ENCODE results near the gene ICE1. TPM values are rescaled to one million over a fixed set of nuclear protein-coding genes. Genes with fewer than 3 reads are reported as not detected.
"Not testable (repeated sequence)": the region's sequence is repeated elsewhere in the genome, so short reads cannot be mapped to it uniquely, and the experiment has no call there.

Gene ICE1
- total and polyA plus RNA-seq, 4 donors, result 16.5 to 35.7 (median 28.9) TPM

DNA sequence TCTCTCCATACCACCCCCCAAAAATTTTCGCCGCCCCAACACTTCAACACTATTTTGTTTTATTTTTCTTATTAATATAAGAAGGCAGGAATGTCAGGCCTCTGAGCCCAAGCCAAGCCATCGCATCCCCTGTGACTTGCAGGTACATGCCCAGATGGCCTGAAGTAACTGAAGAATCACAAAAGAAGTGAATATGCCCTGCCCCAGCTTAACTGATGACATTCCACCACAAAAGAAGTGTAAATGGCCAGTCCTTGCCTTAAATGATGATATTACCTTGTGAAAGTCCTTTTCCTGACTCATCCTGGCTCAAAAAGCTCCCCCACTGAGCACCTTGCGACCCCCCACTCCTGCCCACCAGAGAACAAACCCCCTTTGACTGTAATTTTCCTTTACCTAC lies 98.1 kb downstream of the ICE1 start:
- H3K27me3 ChIP-seq (ENCODE audit: control insufficient read depth, insufficient read depth, low read length); H3K9me3 ChIP-seq (ENCODE audit: control insufficient read depth, insufficient read depth, low read length); H3K27ac ChIP-seq (ENCODE audit: low read depth, low read length); H3K4me1 ChIP-seq (ENCODE audit: control insufficient read depth, insufficient read depth, low read length); H3K36me3 ChIP-seq (ENCODE audit: control insufficient read depth, insufficient read depth, low read length); H3K4me3 ChIP-seq (ENCODE audit: low read depth, low read length); DNase-seq (ENCODE audit: low read depth in 4 of 6, low spot score in 6 of 6): not testable (repeated sequence)
- WGBS (ENCODE audit: insufficient coverage), result no CpG with 5 or more reads among the region's 4 CpGs

DNA sequence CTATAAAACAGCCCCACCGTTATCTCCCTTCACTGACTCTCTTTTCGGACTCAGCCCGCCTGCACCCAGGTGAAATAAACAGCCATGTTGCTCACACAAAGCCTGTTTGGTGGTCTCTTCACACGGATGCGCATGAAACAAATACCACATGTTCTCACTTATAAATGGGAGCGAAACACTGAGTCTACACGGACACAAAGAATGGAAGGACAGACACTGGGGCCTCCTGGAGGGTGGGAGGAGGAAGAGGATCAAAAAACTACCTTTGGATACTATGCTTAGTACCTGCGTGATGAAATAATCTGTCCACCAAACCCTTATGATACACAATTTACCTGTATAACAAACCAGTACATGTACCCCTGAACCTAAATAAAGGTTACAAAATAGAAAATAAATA lies 98.6 kb downstream of the ICE1 start:
- no peaks in the 10 kb centered on the region for H3K4me1 ChIP-seq (ENCODE audit: control insufficient read depth, insufficient read depth, low read length)
- DNase-seq (ENCODE audit: low read depth in 4 of 6, low spot score in 6 of 6), result no peak
- no peak overlapping the region for H3K27ac ChIP-seq (ENCODE audit: low read depth, low read length)
- no peaks in the 10 kb centered on the region for H3K36me3 ChIP-seq (ENCODE audit: control insufficient read depth, insufficient read depth, low read length)
- no CpG with 5 or more reads among the region's 8 CpGs for WGBS (ENCODE audit: insufficient coverage)
- no peaks in the 10 kb centered on the region for H3K27me3 ChIP-seq (ENCODE audit: control insufficient read depth, insufficient read depth, low read length)
- H3K4me3 ChIP-seq (ENCODE audit: low read depth, low read length), result no peak overlapping the region
- H3K9me3 ChIP-seq (ENCODE audit: control insufficient read depth, insufficient read depth, low read length), result no peaks in the 10 kb centered on the region

GRCh38 chr5:5521478-5521877 lies 99.0 kb downstream of the ICE1 start:
- H3K27ac ChIP-seq (ENCODE audit: low read depth, low read length), result no peak overlapping the region
- no peak for DNase-seq (ENCODE audit: low read depth in 4 of 6, low spot score in 6 of 6)
- no CpG with 5 or more reads among the region's 2 CpGs for WGBS (ENCODE audit: insufficient coverage)
- H3K4me3 ChIP-seq (ENCODE audit: low read depth, low read length), result no peak overlapping the region
- no peaks in the 10 kb centered on the region for H3K27me3 ChIP-seq (ENCODE audit: control insufficient read depth, insufficient read depth, low read length)
- no peaks in the 10 kb centered on the region for H3K4me1 ChIP-seq (ENCODE audit: control insufficient read depth, insufficient read depth, low read length)
- no peaks in the 10 kb centered on the region for H3K36me3 ChIP-seq (ENCODE audit: control insufficient read depth, insufficient read depth, low read length)
- no peaks in the 10 kb centered on the region for H3K9me3 ChIP-seq (ENCODE audit: control insufficient read depth, insufficient read depth, low read length)

DNA sequence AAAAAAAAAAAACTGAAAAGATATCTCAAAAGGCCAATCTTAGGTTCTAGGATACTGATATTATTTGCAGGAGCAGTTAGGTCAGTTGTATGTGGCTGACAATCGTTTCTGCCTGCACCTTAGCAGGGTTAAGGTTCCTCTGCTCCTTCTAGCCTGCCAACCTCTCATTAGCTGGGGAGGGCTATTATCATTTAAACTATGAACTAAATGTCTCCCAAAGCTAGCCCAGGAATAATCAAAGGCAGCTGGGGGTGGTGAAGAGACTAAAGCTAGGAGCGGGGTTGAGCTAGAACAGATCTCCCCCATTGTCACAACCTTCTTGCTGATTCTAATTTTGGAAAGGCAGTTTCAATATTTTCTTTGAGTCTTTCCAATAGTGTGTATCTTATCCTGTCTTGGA lies 99.9 kb downstream of the ICE1 start:
- Histone ChIP-seq H3K27me3 (ENCODE audit: control insufficient read depth, insufficient read depth, low read length) (no peaks in the 10 kb centered on the region), H3K4me3 (ENCODE audit: low read depth, low read length) (no peak overlapping the region), H3K27ac (ENCODE audit: low read depth, low read length) (no peak overlapping the region), H3K9me3 (ENCODE audit: control insufficient read depth, insufficient read depth, low read length) (no peaks in the 10 kb centered on the region), H3K36me3 (ENCODE audit: control insufficient read depth, insufficient read depth, low read length) (no peaks in the 10 kb centered on the region), H3K4me1 (ENCODE audit: control insufficient read depth, insufficient read depth, low read length) (no peaks in the 10 kb centered on the region)
- WGBS (ENCODE audit: insufficient coverage), result no CpG with 5 or more reads among the region's 2 CpGs
- no peak for DNase-seq (ENCODE audit: low read depth in 4 of 6, low spot score in 6 of 6)

DNA sequence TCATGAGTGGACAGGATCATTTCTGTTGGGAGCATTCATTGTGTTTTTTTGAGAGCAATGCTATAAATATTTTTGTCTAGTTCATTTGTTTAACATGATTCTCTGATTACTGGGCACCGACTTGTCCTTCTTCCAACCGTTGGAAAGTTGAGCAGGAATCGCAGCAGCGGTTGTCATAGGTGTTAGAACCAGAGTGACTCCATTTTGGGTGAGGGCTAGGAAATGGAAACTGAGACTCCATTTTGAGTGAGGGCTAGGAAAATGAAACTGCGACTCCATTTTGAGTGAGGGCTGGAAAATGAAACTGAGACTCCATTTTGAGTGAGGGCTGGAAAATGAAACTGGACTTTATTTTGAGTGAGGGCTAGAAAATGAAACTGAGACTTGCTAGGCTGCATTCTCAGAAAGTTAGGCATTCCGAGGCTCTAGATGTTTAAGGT lies 100.6 kb downstream of the ICE1 start:
- H3K9me3 ChIP-seq (ENCODE audit: control insufficient read depth, insufficient read depth, low read length), result no peaks in the 10 kb centered on the region
- H3K36me3 ChIP-seq (ENCODE audit: control insufficient read depth, insufficient read depth, low read length), result no peaks in the 10 kb centered on the region
- no peaks in the 10 kb centered on the region for H3K27me3 ChIP-seq (ENCODE audit: control insufficient read depth, insufficient read depth, low read length)
- no peak overlapping the region for H3K4me3 ChIP-seq (ENCODE audit: low read depth, low read length)
- DNase-seq (ENCODE audit: low read depth in 4 of 6, low spot score in 6 of 6), result no peak
- no peak overlapping the region for H3K27ac ChIP-seq (ENCODE audit: low read depth, low read length)
- no peaks in the 10 kb centered on the region for H3K4me1 ChIP-seq (ENCODE audit: control insufficient read depth, insufficient read depth, low read length)
- WGBS (ENCODE audit: insufficient coverage), result 93% methylated on average over 5 of the region's 6 CpGs

- no peaks in the 10 kb centered on the region for H3K4me1 ChIP-seq (ENCODE audit: control insufficient read depth, insufficient read depth, low read length)
- H3K27ac ChIP-seq (ENCODE audit: low read depth, low read length), result no peak overlapping the region
- H3K4me3 ChIP-seq (ENCODE audit: low read depth, low read length), result no peak overlapping the region
- no peaks in the 10 kb centered on the region for H3K9me3 ChIP-seq (ENCODE audit: control insufficient read depth, insufficient read depth, low read length)
- H3K27me3 ChIP-seq (ENCODE audit: control insufficient read depth, insufficient read depth, low read length), result no peaks in the 10 kb centered on the region
- no peak for DNase-seq (ENCODE audit: low read depth in 4 of 6, low spot score in 6 of 6)
- 97% methylated on average over 3 of the region's 3 CpGs for WGBS (ENCODE audit: insufficient coverage)
- H3K36me3 ChIP-seq (ENCODE audit: control insufficient read depth, insufficient read depth, low read length), result no peaks in the 10 kb centered on the region
Observed at GRCh38 chr5:5524327-5524726, 101.8 kb downstream of the ICE1 start.

- Histone ChIP-seq H3K27ac (ENCODE audit: low read depth, low read length) (no peak overlapping the region), H3K4me3 (ENCODE audit: low read depth, low read length) (no peak overlapping the region), H3K9me3 (ENCODE audit: control insufficient read depth, insufficient read depth, low read length) (no peaks in the 10 kb centered on the region), H3K4me1 (ENCODE audit: control insufficient read depth, insufficient read depth, low read length) (no peaks in the 10 kb centered on the region), H3K36me3 (ENCODE audit: control insufficient read depth, insufficient read depth, low read length) (no peaks in the 10 kb centered on the region), H3K27me3 (ENCODE audit: control insufficient read depth, insufficient read depth, low read length) (no peaks in the 10 kb centered on the region)
- DNase-seq (ENCODE audit: low read depth in 4 of 6, low spot score in 6 of 6), result peak in 1 of 6 donors; percentile 47
- 73% methylated on average over 4 of the region's 5 CpGs for WGBS (ENCODE audit: insufficient coverage)
Observed at GRCh38 chr5:5531371-5531770, 108.9 kb downstream of the ICE1 start.

DNA sequence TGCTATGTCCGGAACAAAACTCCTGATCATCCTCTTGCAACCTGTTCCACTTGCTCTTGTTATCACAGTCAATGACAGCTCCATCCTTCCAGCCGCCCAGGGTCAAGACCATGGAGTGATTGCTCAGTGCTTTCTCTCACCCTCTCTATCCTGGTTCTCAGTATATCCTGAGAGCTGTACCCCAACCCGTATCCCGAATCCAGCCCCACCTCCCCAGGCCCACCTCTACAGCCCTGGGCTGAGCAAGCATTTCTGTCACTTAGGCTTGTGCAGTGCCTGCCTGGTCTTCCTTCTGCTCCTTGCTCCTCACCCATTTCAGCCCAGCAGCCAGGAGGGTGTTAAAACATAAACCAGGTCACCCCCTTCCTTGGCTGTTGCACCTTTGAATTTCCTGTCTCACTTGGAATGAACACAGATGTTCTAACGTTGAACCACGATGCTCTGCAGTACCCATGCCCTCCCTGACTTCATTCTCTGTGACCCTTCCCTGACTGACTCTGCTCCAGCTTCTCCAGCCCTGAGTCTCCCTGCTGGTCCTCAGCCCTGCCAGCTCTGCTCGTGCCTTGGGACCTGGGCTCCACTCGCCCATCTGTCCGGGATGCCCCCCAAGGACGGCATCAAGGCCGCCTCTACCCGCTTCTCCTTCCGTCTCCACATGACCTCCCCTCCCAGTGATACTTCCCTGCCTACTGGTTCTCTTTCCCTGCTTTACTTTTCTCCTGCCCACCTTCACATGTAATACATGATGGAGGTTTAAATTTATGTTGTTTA lies 110.0 kb downstream of the ICE1 start:
- 94% methylated on average over 10 of the region's 13 CpGs for WGBS (ENCODE audit: insufficient coverage)
- Histone ChIP-seq H3K4me1 (ENCODE audit: control insufficient read depth, insufficient read depth, low read length) (no peaks in the 10 kb centered on the region), H3K9me3 (ENCODE audit: control insufficient read depth, insufficient read depth, low read length) (no peaks in the 10 kb centered on the region)

DNA sequence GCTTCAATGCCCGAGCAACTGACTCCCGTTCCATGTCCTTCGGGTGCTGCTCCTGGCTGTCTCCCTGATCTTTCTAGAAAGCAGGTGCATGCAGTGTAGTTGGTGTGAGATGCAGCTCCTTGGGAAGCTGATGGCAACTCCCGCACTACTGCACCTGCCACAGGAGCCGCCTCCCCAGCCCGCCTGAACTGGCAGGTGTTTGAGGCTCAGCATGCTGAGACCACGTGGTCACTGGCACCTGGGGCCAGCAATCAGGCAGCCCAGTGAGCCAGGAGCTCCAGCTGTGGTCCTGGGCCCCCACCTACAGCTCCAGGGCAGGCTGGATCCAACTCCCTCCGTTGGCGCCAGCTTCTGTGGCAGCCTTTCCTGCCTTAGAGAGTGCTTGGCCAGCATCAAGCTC lies 111.5 kb downstream of the ICE1 start:
- DNase-seq (ENCODE audit: low read depth in 4 of 6, low spot score in 6 of 6), result peak in 1 of 6 donors; percentile 49
- no peak overlapping the region for H3K4me3 ChIP-seq (ENCODE audit: low read depth, low read length)
- WGBS (ENCODE audit: insufficient coverage), result 83% methylated on average over 8 of the region's 9 CpGs
- no peak overlapping the region for H3K27ac ChIP-seq (ENCODE audit: low read depth, low read length)
- H3K36me3 ChIP-seq (ENCODE audit: control insufficient read depth, insufficient read depth, low read length), result no peaks in the 10 kb centered on the region
- no peaks in the 10 kb centered on the region for H3K4me1 ChIP-seq (ENCODE audit: control insufficient read depth, insufficient read depth, low read length)
- H3K27me3 ChIP-seq (ENCODE audit: control insufficient read depth, insufficient read depth, low read length), result no peaks in the 10 kb centered on the region
- no peaks in the 10 kb centered on the region for H3K9me3 ChIP-seq (ENCODE audit: control insufficient read depth, insufficient read depth, low read length)

More for the DNA sequence above, 110.0 kb downstream of the ICE1 start:
- H3K27me3 ChIP-seq (ENCODE audit: control insufficient read depth, insufficient read depth, low read length), result no peaks in the 10 kb centered on the region
- no peak for DNase-seq (ENCODE audit: low read depth in 4 of 6, low spot score in 6 of 6)
- H3K36me3 ChIP-seq (ENCODE audit: control insufficient read depth, insufficient read depth, low read length), result no peaks in the 10 kb centered on the region
- no peak overlapping the region for H3K4me3 ChIP-seq (ENCODE audit: low read depth, low read length)
- no peak overlapping the region for H3K27ac ChIP-seq (ENCODE audit: low read depth, low read length)

DNA sequence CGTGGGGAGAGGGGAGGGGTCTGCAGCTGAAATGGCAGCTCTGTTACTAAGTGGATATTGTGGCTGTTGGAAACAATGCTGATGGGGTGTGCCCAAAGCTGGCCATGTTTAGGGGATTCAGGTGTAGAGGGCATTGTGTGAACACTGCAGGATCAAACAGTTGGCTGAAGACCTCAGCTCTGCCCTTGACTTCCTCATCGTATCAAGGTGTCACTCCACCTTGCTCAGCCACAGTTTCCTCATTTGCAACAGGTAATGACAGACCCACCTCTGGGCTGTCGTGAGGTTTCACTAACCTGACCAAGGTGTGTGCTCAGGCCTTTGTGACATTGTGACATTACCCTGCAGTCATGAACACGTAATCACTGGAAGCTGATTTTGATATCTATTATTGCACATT lies 111.9 kb downstream of the ICE1 start:
- Histone ChIP-seq H3K27ac (ENCODE audit: low read depth, low read length) (no peak overlapping the region), H3K36me3 (ENCODE audit: control insufficient read depth, insufficient read depth, low read length) (no peaks in the 10 kb centered on the region), H3K27me3 (ENCODE audit: control insufficient read depth, insufficient read depth, low read length) (no peaks in the 10 kb centered on the region), H3K9me3 (ENCODE audit: control insufficient read depth, insufficient read depth, low read length) (no peaks in the 10 kb centered on the region), H3K4me1 (ENCODE audit: control insufficient read depth, insufficient read depth, low read length) (no peaks in the 10 kb centered on the region), H3K4me3 (ENCODE audit: low read depth, low read length) (no peak overlapping the region)
- WGBS (ENCODE audit: insufficient coverage), result 91% methylated on average over 4 of the region's 4 CpGs
- no peak for DNase-seq (ENCODE audit: low read depth in 4 of 6, low spot score in 6 of 6)
